ENCODE measurements around the gene OR6S1. TPM values are rescaled to one million over a fixed set of nuclear protein-coding genes. Genes with fewer than 3 reads are reported as not detected.

OR6S1 gene
- total and polyA plus RNA-seq, 2 of the 8 experiments (the other 6 are each of a cell fraction or from before 2014, with no cell fraction given), result not detected

DNA sequence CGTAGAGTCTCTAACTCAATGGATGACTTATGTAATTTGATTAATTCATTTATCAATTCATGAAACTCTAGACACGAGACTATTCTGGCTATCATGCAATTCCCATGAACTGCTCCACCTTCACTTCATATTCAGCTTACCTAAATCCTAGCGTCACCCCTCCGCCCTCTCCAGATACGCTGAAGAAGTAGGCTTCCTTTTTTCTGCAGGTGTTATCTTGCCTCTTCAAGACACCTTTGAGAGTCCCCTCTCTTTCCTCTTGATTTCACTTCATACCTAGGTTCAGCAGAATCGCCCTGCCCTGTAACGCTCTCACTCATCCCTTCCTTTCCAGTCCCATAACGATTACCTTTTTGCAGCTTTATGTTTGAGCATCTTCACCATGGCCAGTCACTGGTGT lies 38.9 kb upstream of the OR6S1 start (continued):
- TF ChIP-seq POLR2A (IDR thresholded peaks at IDR 0.05; ENCODE audit: control extremely low read depth in 1 of 2, low read depth in 2 of 2, low read length in 2 of 2), result no peak
- no peak for TF ChIP-seq FOSL1 (IDR thresholded peaks at IDR 0.05; ENCODE audit: insufficient read depth, low read depth, low read length)
- no peak for TF ChIP-seq CHD1 (IDR thresholded peaks at IDR 0.05; ENCODE audit: low read depth, low read length)
- no peak for TF ChIP-seq EP300 (IDR thresholded peaks at IDR 0.05; ENCODE audit: borderline replicate concordance in 1 of 2, low read depth in 2 of 2, low read length in 2 of 2)
- no peak for TF ChIP-seq CHD2 (IDR thresholded peaks at IDR 0.05; ENCODE audit: low read length)
- TF ChIP-seq ASH2L (IDR thresholded peaks at IDR 0.05; ENCODE audit: low read length), result no peak
